ENCODE data around the gene UBXN4.

DNA sequence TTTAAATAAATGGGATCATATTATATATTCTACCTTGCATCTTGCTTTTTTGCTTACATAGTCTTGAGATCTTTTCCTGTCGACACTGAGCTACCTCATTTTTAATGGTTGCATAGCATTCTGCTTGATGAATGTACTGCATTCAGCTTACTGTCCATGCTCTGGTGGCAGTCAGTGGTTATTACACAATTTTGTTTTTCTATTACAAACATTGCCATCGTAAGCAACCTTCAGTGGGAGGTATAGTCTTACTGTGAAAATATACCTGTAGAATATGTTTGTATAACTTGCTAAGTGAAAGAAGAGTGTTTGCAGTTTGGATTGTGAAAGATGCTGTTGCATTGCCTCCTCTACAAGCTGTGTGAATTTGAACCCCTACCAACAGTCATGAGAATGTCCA is 43.4 kb downstream of the UBXN4 start:
- no peak for TF ChIP-seq POLR2A (IDR thresholded peaks at IDR 0.05)
- TF ChIP-seq, protein P1, sequence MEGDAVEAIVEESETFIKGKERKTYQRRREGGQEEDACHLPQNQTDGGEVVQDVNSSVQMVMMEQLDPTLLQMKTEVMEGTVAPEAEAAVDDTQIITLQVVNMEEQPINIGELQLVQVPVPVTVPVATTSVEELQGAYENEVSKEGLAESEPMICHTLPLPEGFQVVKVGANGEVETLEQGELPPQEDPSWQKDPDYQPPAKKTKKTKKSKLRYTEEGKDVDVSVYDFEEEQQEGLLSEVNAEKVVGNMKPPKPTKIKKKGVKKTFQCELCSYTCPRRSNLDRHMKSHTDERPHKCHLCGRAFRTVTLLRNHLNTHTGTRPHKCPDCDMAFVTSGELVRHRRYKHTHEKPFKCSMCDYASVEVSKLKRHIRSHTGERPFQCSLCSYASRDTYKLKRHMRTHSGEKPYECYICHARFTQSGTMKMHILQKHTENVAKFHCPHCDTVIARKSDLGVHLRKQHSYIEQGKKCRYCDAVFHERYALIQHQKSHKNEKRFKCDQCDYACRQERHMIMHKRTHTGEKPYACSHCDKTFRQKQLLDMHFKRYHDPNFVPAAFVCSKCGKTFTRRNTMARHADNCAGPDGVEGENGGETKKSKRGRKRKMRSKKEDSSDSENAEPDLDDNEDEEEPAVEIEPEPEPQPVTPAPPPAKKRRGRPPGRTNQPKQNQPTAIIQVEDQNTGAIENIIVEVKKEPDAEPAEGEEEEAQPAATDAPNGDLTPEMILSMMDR (IDR thresholded peaks at IDR 0.05) = peak in 2 of 5 experiments; percentile 11 to 18
